Heart left ventricle (tissue), 13 donors: Measurements from ENCODE around the gene NECAB2.

Experiments
- POLR2A ChIP-seq, 2 donors: fragments of 450-650 bp; IDR thresholded peaks; one replicate each; pipeline ENCODE4 v1.6.1; 2017; ENCODE audit warnings: antibody characterized with exemption in 2 of 2, mild to moderate bottlenecking in 2 of 2, moderate library complexity in 2 of 2
- TF ChIP-seq, protein P1 (sequence below), 12 donors: fragments of 200-600 bp; sonication (generic) in 4 of 12; IDR thresholded peaks; one replicate each; pipeline versions ENCODE4 v1.5.0 to v1.8.0; 2018 to 2022; ENCODE audit warnings: antibody characterized with exemption in 12 of 12, mild to moderate bottlenecking in 5 of 12
- donor health status: ischemic (EF 13 %, LVEDD 7.1; RV severe dilation, severe dysfunction).
- donor health status: DM: no; HTN: yes; CAD: no.
- donor health status: DM: no; HTN: no; CAD: no.
- donor health status: ischemic (EF 25% LVEDD 6.9; RV normal size, moderate dysfunction).
- donor health status: ischemic (EF 25% LVEDD 5.7; RV mildly dilated, moderate dysfunction).
- donor health status: ischemic (EF 35%, LVEDD 5.7; RV mildly dilated, moderate dysfunction).
- donor health status: nonischemic (EF 11% LVEDD 7.7; RV severe dilation, severe dysfunction).
- donor health status: DM: yes; HTN: yes; CAD: no.
- donor health status: PGD.
- donor health status: ischemic (EF 29% LVEDD 5.4; RV normal size, mild dysfunction).
- donor health status: nonischemic (EF 23%, LVEDD 6.1; RV moderate dilation, normal function).

DNA sequence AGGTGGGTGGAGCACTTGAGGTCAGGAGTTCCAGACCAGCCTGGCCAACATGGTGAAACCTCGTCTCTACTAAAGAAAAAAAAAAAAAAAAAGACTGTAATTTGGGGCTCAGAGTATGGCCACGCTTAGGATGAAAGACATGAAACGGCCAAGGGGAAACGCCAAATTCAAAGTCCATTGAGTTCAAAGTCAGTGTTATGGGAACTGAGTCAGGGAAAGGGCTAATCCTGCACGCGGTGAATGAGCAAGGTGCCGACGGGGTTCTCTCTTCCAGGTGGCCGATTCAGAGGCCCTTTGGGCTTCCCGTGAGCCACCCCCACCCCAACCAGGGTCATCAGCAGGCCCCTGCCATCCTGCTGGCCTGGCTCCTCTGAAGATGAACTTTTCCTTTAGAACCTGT lies 22.5 kb upstream of the NECAB2 start:
- no peak for TF ChIP-seq POLR2A (IDR thresholded peaks at IDR 0.05)
- TF ChIP-seq, protein P1, sequence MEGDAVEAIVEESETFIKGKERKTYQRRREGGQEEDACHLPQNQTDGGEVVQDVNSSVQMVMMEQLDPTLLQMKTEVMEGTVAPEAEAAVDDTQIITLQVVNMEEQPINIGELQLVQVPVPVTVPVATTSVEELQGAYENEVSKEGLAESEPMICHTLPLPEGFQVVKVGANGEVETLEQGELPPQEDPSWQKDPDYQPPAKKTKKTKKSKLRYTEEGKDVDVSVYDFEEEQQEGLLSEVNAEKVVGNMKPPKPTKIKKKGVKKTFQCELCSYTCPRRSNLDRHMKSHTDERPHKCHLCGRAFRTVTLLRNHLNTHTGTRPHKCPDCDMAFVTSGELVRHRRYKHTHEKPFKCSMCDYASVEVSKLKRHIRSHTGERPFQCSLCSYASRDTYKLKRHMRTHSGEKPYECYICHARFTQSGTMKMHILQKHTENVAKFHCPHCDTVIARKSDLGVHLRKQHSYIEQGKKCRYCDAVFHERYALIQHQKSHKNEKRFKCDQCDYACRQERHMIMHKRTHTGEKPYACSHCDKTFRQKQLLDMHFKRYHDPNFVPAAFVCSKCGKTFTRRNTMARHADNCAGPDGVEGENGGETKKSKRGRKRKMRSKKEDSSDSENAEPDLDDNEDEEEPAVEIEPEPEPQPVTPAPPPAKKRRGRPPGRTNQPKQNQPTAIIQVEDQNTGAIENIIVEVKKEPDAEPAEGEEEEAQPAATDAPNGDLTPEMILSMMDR (IDR thresholded peaks at IDR 0.05) = no peak
